GM06990 (cell line): ENCODE results near the gene ROPN1B.

ENCODE experiments used
- DNase-seq: peaks from one replicate; pipeline ENCODE4 v3.0.0-alpha.2; 2011; ENCODE audit not compliant: insufficient read length; ENCODE audit errors: extremely low read depth
- H3K27me3 ChIP-seq: replicated peaks from 2 replicates; pipeline ENCODE4 v1.6.0; 2011; ENCODE audit warnings: low read length; ENCODE audit not compliant: control insufficient read depth, insufficient read depth
- H3K36me3 ChIP-seq: 2 replicates; pipeline ENCODE4 v1.5.1; 2011; ENCODE audit warnings: low read length; ENCODE audit not compliant: control insufficient read depth, insufficient read depth
- H3K4me3 ChIP-seq: replicated peaks from 2 replicates; pipeline ENCODE4 v1.5.1; 2011; ENCODE audit warnings: low read depth, mild to moderate bottlenecking, control low read depth, low read length
- TF ChIP-seq, protein P1 (sequence below): IDR thresholded peaks from 2 replicates; pipeline ENCODE4 v1.5.1; 2011; ENCODE audit warnings: low read length, control low read depth, mild to moderate bottlenecking, inconsistent platforms; ENCODE audit not compliant: insufficient read depth, poor library complexity, severe bottlenecking

Gene ROPN1B

GRCh38 chr3:126025862-126026261 is 56.9 kb downstream of the ROPN1B start:
- no peak for DNase-seq
- Histone ChIP-seq H3K4me3 (no peak overlapping the region), H3K36me3 (peaks cover 2% of the 10 kb centered on the region; the same call in 1 of the 2 replicates), H3K27me3 (no peaks in the 10 kb centered on the region)
- TF ChIP-seq, protein P1, sequence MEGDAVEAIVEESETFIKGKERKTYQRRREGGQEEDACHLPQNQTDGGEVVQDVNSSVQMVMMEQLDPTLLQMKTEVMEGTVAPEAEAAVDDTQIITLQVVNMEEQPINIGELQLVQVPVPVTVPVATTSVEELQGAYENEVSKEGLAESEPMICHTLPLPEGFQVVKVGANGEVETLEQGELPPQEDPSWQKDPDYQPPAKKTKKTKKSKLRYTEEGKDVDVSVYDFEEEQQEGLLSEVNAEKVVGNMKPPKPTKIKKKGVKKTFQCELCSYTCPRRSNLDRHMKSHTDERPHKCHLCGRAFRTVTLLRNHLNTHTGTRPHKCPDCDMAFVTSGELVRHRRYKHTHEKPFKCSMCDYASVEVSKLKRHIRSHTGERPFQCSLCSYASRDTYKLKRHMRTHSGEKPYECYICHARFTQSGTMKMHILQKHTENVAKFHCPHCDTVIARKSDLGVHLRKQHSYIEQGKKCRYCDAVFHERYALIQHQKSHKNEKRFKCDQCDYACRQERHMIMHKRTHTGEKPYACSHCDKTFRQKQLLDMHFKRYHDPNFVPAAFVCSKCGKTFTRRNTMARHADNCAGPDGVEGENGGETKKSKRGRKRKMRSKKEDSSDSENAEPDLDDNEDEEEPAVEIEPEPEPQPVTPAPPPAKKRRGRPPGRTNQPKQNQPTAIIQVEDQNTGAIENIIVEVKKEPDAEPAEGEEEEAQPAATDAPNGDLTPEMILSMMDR: no peak

GRCh38 chr3:126026277-126026751 is 57.3 kb downstream of the ROPN1B start:
- Histone ChIP-seq H3K36me3 (peaks cover 2% of the 10 kb centered on the region; the same call in 1 of the 2 replicates), H3K4me3 (no peak overlapping the region), H3K27me3 (no peaks in the 10 kb centered on the region)
- DNase-seq: no peak
- TF ChIP-seq, protein P1: no peak

DNA sequence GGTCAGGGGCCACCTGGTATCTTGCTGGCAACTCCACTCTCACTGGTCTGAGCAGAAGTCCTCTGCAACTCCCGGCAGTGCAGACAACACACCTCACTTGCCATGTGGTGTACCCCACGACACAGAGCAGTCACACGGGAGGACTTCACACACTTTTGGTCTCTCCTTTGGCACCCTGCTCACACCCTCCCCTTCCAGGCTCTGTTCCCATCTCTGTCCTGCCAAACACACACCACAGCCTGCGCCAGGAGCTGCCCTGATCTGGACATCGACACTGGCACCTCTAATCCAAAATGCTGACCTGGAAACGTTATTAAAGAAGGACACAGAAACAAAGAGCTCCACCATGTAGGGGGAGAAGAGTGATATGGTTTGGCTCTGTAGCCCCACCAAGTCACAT is 57.8 kb downstream of the ROPN1B start:
- Histone ChIP-seq H3K36me3 (peaks cover 2% of the 10 kb centered on the region; the same call in 1 of the 2 replicates), H3K27me3 (no peaks in the 10 kb centered on the region), H3K4me3 (no peak overlapping the region)
- TF ChIP-seq, protein P1: no peak
- DNase-seq: no peak

GRCh38 chr3:126028096-126028495 is 59.1 kb downstream of the ROPN1B start:
- Histone ChIP-seq H3K4me3 (no peak overlapping the region), H3K27me3 (no peaks in the 10 kb centered on the region), H3K36me3 (peaks cover 2% of the 10 kb centered on the region; the same call in 1 of the 2 replicates)
- TF ChIP-seq, protein P1: no peak
- no peak for DNase-seq

GRCh38 chr3:126029241-126029640 is 60.3 kb downstream of the ROPN1B start:
- no peaks in the 10 kb centered on the region for H3K27me3 ChIP-seq
- DNase-seq: no peak
- no peak overlapping the region for H3K4me3 ChIP-seq
- TF ChIP-seq, protein P1: no peak
- peaks cover under 1% of the 10 kb centered on the region; the same call in 1 of the 2 replicates for H3K36me3 ChIP-seq

DNA sequence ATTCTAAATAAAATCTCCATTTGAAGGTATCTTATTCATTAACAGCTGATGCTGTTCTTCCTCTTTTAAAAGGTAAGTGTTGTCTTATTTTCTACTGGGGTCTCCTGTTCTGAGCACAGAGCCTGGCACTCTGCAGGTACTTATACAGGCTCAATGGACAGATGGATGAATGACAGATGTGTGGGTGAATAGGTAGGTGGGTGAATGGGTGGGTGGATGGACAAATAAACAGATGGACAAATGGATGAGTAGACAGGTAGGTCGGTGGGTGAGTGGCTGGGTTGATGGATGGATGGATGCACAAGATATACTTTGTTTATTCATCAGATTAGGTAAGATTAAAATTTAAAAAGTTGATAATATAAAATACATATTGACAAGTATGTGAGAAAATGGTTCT is 61.5 kb downstream of the ROPN1B start:
- DNase-seq: no peak
- TF ChIP-seq, protein P1: no peak
- no peak overlapping the region for H3K4me3 ChIP-seq
- H3K27me3 ChIP-seq: no peaks in the 10 kb centered on the region
- H3K36me3 ChIP-seq: no peaks in the 10 kb centered on the region
